Measurements from ENCODE around the gene RPS18. TPM values are rescaled to one million over a fixed set of nuclear protein-coding genes. Genes with fewer than 3 reads are reported as not detected.

RPS18 gene
- total RNA-seq (2022; extraction: Qiagen RNA extraction) = 2,503 to 2,635 TPM (median 2,544 TPM) in 5 replicates

GRCh38 chr6:33271468-33272274 is at the start of gene RPS18, which contains the start of gene VPS52:
Gene RPS18 (plus strand): TSS chr6:33272075. CDS start chr6:33272120, 45 bp downstream.
Gene VPS52 (minus strand): TSS chr6:33271876. CDS start chr6:33271675, 201 bp downstream.

DNA sequence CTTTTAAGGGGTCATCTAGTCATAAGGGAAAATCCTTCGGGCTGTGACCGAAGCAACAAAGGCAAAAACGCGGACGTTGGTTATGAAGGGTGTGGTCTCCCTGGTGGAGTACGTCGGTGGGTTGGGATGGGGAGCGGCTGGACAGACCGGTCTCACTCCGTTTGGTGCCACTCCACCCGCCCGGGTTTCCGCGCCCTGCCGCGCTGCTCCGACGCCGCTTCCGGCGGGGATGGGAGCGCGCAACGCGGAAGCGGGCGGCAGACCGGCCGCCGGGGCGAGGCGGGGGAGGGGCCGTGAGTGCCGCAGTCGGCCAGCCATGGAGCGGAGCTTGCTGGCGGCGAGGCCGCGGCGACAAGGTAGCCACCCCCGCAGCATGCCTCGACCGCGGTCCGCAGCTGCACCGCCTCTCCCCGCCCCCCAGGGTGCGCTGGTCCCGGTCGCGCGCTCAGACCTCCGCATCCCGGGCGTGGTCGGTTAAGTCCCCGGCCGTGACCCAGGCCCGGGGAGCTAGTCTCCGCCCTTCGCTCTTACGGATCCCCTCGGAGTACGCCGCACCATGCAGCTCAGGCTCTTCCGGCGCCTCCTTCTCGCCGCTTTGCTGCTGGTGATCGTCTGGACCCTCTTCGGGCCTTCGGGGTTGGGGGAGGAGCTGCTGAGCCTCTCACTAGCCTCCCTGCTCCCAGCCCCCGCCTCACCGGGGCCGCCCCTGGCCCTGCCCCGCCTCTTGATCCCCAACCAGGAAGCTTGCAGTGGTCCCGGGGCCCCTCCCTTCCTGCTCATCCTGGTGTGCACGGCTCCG is 5.2 kb downstream of the RPS18 start, which contains the start of gene B3GALT4:
Gene B3GALT4, plus strand, starts transcription at position 260 of the 799 bp plus-strand sequence. Its CDS starts 297 bp downstream, at position 557.

DNA sequence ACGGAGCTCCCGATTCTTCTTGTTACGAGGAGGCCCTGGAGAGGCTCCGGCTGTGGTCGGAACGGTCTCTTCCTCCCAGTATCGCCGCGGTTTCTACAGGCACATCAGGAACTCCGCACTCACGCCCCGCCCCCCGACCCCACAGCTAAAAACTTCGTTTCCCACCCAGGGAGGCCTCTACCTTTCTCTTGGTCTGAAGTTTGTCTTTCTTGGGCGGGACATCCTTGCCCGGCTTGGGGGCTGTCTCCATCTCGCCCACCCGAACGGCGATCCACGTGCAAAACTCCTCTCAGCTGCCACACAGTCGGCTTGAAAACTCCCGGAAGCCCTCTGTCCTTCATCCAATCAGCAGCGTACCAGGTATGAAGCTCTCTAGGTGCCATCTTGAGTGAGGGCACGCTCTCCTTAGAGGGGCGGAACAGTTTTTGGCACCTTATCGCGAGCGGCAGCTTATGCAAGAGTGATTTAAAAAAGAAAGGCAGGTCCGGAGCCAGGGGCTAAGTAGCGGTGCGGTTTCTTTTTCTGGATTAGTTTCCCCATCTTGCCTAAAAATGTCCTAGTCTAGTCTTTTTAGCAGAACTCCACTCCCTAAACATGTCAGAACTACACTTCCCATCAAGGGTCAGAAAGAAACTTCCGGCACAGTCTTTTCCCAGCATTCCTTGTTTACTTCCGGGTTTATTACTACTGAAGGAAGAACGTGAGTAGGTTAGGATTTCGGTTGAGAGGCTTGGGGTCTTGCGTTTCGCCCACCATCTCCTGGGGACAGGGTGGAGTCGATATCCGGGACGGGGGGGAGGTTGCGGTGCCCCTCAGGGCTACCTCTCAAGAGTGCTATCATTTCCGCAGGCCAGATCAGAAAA is 17.3 kb downstream of the RPS18 start, which contains the start of the genes PFDN6 and WDR46:
Gene PFDN6, plus strand, starts transcription at position 681 of the 863 bp plus-strand sequence. CDS start 256 bp downstream, outside the sequence.
Gene WDR46, minus strand, starts transcription at position 319 of the 863 bp plus-strand sequence. Its CDS starts 69 bp downstream, at position 250.

GRCh38 chr6:33298773-33299236 is 26.9 kb downstream of the RPS18 start, which contains the start of gene RGL2:
Gene RGL2 (minus strand): TSS chr6:33298942. CDS start chr6:33298610, 332 bp downstream.

GRCh38 chr6:33313709-33314514 is 42.0 kb downstream of the RPS18 start, which contains the start of gene TAPBP:
Gene TAPBP (minus strand): TSS chr6:33314078. CDS start chr6:33314041, 37 bp downstream.

GRCh38 chr6:33317669-33318425 is 46.0 kb downstream of the RPS18 start, which contains the start of gene ZBTB22:
Gene ZBTB22 (minus strand): TSS chr6:33317744. CDS start chr6:33316916, 828 bp downstream.

Other genes starting within 250 kb of the RPS18 start
- not detected in 5 replicates for gene HLA-DPA1, start 198.4 kb upstream of the RPS18 start, total RNA-seq (2022; extraction: Qiagen RNA extraction)
- not detected in 5 replicates for gene HLA-DPB1, start 196.1 kb upstream of the RPS18 start, total RNA-seq (2022; extraction: Qiagen RNA extraction)
- gene COL11A2, start 79.6 kb upstream of the RPS18 start, total RNA-seq (2022; extraction: Qiagen RNA extraction) = 0.69 to 1.1 TPM (median 0.83 TPM) in 5 replicates
- 16.8 to 21.8 TPM (median 19.3 TPM) in 5 replicates for gene RXRB, start 71.4 kb upstream of the RPS18 start, total RNA-seq (2022; extraction: Qiagen RNA extraction)
- 104 to 111 TPM (median 108 TPM) in 5 replicates for gene SLC39A7, start 71.2 kb upstream of the RPS18 start, total RNA-seq (2022; extraction: Qiagen RNA extraction)
- 11.5 to 15.6 TPM (median 15.0 TPM) in 5 replicates for gene HSD17B8, start 67.4 kb upstream of the RPS18 start, total RNA-seq (2022; extraction: Qiagen RNA extraction)
- gene RING1, start 63.6 kb upstream of the RPS18 start, total RNA-seq (2022; extraction: Qiagen RNA extraction) = 19.6 to 25.9 TPM (median 24.4 TPM) in 5 replicates
- 16.0 to 19.1 TPM (median 17.1 TPM) in 5 replicates for gene VPS52, start 199 bp upstream of the RPS18 start, total RNA-seq (2022; extraction: Qiagen RNA extraction)
- 0.56 to 1.3 TPM (median 0.87 TPM) in 5 replicates for gene B3GALT4, start 5.0 kb downstream of the RPS18 start, total RNA-seq (2022; extraction: Qiagen RNA extraction)
- 48.0 to 54.9 TPM (median 53.1 TPM) in 5 replicates for gene WDR46, start 17.2 kb downstream of the RPS18 start, total RNA-seq (2022; extraction: Qiagen RNA extraction)
- gene PFDN6, start 17.5 kb downstream of the RPS18 start, total RNA-seq (2022; extraction: Qiagen RNA extraction) = 96.5 to 132 TPM (median 106 TPM) in 5 replicates
- gene RGL2, start 26.9 kb downstream of the RPS18 start, total RNA-seq (2022; extraction: Qiagen RNA extraction) = 11.1 to 15.1 TPM (median 13.9 TPM) in 5 replicates
- gene TAPBP, start 42.0 kb downstream of the RPS18 start, total RNA-seq (2022; extraction: Qiagen RNA extraction) = 34.5 to 39.4 TPM (median 36.1 TPM) in 5 replicates
- gene ZBTB22, start 45.7 kb downstream of the RPS18 start, total RNA-seq (2022; extraction: Qiagen RNA extraction) = 2.3 to 4.2 TPM (median 3.1 TPM) in 5 replicates
- gene DAXX, start 50.9 kb downstream of the RPS18 start, total RNA-seq (2022; extraction: Qiagen RNA extraction) = 34.0 to 37.2 TPM (median 35.3 TPM) in 5 replicates
- 36.9 to 44.7 TPM (median 43.5 TPM) in 5 replicates for gene KIFC1, start 119.7 kb downstream of the RPS18 start, total RNA-seq (2022; extraction: Qiagen RNA extraction)
- 13.8 to 18.4 TPM (median 14.6 TPM) in 5 replicates for gene PHF1, start 138.9 kb downstream of the RPS18 start, total RNA-seq (2022; extraction: Qiagen RNA extraction)
- gene CUTA, start 146.0 kb downstream of the RPS18 start, total RNA-seq (2022; extraction: Qiagen RNA extraction) = 168 to 225 TPM (median 201 TPM) in 5 replicates
- 3.2 to 9.3 TPM (median 4.4 TPM) in 5 replicates for gene SYNGAP1, start 148.0 kb downstream of the RPS18 start, total RNA-seq (2022; extraction: Qiagen RNA extraction)
- 10.3 to 12.5 TPM (median 10.7 TPM) in 5 replicates for gene ZBTB9, start 182.5 kb downstream of the RPS18 start, total RNA-seq (2022; extraction: Qiagen RNA extraction)